ENCODE measurements around the gene C19orf12.

Gene C19orf12

GRCh38 chr19:29695765-29696564 is 19.1 kb downstream of the C19orf12 start:
- no peak for DNase-seq

GRCh38 chr19:29694669-29695627 is 20.1 kb downstream of the C19orf12 start:
- DNase-seq = peak; percentile 82 to 83

GRCh38 chr19:29694161-29694560 is 20.9 kb downstream of the C19orf12 start:
- DNase-seq = no peak

- peak; percentile 55 to 76 for DNase-seq
Observed at GRCh38 chr19:29690842-29691241, 24.2 kb downstream of the C19orf12 start.

- no peak for DNase-seq
Observed at GRCh38 chr19:29687897-29688728, 26.9 kb downstream of the C19orf12 start.

GRCh38 chr19:29687244-29687896 is 27.7 kb downstream of the C19orf12 start:
- no peak for DNase-seq

- no peak for DNase-seq
Observed at GRCh38 chr19:29686285-29686805, 28.7 kb downstream of the C19orf12 start.

- no peak for DNase-seq
Observed at GRCh38 chr19:29685326-29685725, 29.7 kb downstream of the C19orf12 start.

GRCh38 chr19:29683009-29683408 is 32.1 kb downstream of the C19orf12 start:
- no peak for DNase-seq

- no peak for DNase-seq
Observed at GRCh38 chr19:29682236-29682895, 32.7 kb downstream of the C19orf12 start.

- DNase-seq = no peak
Observed at GRCh38 chr19:29681422-29682235, 33.4 kb downstream of the C19orf12 start.

GRCh38 chr19:29680937-29681336 is 34.1 kb downstream of the C19orf12 start:
- no peak for DNase-seq

GRCh38 chr19:29680447-29680846 is 34.6 kb downstream of the C19orf12 start:
- peak; percentile 82 to 83 for DNase-seq

GRCh38 chr19:29679598-29680210 is 35.4 kb downstream of the C19orf12 start:
- DNase-seq = no peak

- DNase-seq = no peak
Observed at GRCh38 chr19:29678484-29679106, 36.5 kb downstream of the C19orf12 start.

GRCh38 chr19:29677001-29677817 is 37.9 kb downstream of the C19orf12 start:
- DNase-seq = no peak

GRCh38 chr19:29676586-29676985 is 38.5 kb downstream of the C19orf12 start:
- DNase-seq = no peak

GRCh38 chr19:29675650-29676186 is 39.3 kb downstream of the C19orf12 start:
- no peak for DNase-seq
